Ovary (tissue), 3 donors: ENCODE results near the gene SF3B4.
"Not testable (repeated sequence)": the region's sequence is repeated elsewhere in the genome, so short reads cannot be mapped to it uniquely, and the experiment has no call there.

Experiments
- EP300 ChIP-seq: sonication (generic); formaldehyde crosslinking; IDR thresholded peaks from one replicate; pipeline ENCODE4 v1.6.1; 2017; ENCODE audit warnings: antibody characterized with exemption
- POLR2A ChIP-seq: fragments of 450-650 bp; IDR thresholded peaks from one replicate; pipeline ENCODE4 v1.6.1; 2017; ENCODE audit warnings: antibody characterized with exemption, mild to moderate bottlenecking, moderate library complexity
- TF ChIP-seq, protein P1 (sequence below), 3 donors: fragments of 450-650 bp in 2 of 3; fragments of 200-600 bp in 1 of 3; IDR thresholded peaks; one replicate each; pipeline versions ENCODE4 v1.5.1 to v1.8.0; 2016 to 2022; ENCODE audit warnings: antibody characterized with exemption in 3 of 3, mild to moderate bottlenecking in 1 of 3
- donor health status: DM: no; HTN: no; CAD: no.

DNA sequence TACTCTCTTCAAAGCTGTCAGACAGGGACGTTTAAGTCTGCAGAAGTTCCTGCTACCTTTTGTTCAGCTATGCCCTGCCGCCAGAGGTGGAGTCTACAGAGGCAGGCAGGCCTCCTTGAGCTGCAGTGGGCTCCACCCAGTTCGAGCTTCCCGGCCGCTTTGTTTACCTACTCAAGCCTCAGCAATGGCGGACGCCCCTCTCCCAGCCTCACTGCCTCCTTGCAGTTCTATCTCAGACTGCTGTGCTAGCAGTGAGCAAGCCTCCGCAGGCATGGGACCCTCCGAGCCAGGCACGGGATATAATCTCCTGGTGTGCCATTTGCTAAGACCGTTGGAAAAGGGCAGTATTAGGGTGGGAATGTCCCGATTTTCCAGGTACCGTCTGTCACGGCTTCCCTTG, 29.9 kb upstream of the SF3B4 start:
- TF ChIP-seq, protein P1, sequence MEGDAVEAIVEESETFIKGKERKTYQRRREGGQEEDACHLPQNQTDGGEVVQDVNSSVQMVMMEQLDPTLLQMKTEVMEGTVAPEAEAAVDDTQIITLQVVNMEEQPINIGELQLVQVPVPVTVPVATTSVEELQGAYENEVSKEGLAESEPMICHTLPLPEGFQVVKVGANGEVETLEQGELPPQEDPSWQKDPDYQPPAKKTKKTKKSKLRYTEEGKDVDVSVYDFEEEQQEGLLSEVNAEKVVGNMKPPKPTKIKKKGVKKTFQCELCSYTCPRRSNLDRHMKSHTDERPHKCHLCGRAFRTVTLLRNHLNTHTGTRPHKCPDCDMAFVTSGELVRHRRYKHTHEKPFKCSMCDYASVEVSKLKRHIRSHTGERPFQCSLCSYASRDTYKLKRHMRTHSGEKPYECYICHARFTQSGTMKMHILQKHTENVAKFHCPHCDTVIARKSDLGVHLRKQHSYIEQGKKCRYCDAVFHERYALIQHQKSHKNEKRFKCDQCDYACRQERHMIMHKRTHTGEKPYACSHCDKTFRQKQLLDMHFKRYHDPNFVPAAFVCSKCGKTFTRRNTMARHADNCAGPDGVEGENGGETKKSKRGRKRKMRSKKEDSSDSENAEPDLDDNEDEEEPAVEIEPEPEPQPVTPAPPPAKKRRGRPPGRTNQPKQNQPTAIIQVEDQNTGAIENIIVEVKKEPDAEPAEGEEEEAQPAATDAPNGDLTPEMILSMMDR (IDR thresholded peaks at IDR 0.05): not testable (repeated sequence)
- not testable (repeated sequence) for TF ChIP-seq POLR2A, EP300
